ENCODE results near the gene GNAZ. TPM values are rescaled to one million over a fixed set of nuclear protein-coding genes. Genes with fewer than 3 reads are reported as not detected.

Gene GNAZ
- total RNA-seq, 2 experiments from 2014 or later = 0.35 to 0.37 TPM

- Mint-ChIP-seq H3K9me3 (no peaks in the 10 kb centered on the region), H3K4me1 (peaks cover 40% of the 10 kb centered on the region), H3K4me3 (no peak overlapping the region), H3K36me3 (ENCODE audit: low read depth) (peaks cover 2% of the 10 kb centered on the region), H3K27ac (no peak overlapping the region), H3K27me3 (peaks cover 4% of the 10 kb centered on the region)
- CTCF ChIA-PET = interaction anchor here (1.2 to 1.9 kb wide), 2 partner anchors 11 to 23 kb away, joined by 3 to 5 read pairs; no protein-coding TSS in a partner anchor
- no peak for DNase-seq
- POLR2A ChIA-PET = no interaction called here
Measured at GRCh38 chr22:23145878-23146470, 75.7 kb downstream of the GNAZ start.

DNA sequence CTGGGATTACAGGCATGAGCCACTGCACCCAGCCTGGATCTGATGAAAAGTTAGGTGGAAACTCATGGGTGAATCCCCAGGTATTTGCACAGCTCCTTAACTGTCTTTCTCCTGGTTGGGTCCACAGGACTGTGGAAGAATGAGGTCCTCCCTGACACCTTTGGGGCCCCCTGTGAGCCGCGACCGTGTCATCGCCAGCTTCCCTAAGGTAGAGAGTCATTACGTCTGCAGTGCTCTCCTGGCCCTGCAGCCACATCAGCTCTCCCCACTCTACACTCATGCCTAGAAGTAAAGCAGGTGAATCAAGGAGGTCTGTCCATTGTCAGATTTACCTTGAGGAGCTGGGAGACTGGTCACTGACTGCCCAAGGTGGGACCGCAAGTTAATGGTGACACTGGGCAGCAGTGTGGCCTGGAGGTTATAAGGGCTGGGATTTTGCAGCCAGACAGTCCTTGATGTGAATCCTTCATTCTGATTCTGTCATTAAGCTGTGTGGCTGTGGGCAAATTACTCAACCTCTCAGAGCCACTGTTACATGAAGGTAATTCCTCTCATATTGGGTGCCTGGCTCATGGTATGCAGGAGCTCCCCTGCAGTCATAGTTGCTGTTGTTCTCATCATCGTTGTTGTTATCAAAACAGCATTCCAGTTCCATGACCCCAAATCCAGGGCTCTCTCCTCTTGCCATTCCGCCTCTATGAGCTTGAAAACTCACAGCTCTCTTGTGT lies 76.3 kb downstream of the GNAZ start:
- H3K4me1 Mint-ChIP-seq = peaks cover 35% of the 10 kb centered on the region
- DNase-seq = no peak
- POLR2A ChIA-PET = interaction anchor here (0.6 kb wide), 1 partner anchor 264 kb away, joined by 5 read pairs; no protein-coding TSS in a partner anchor
- H3K27me3 Mint-ChIP-seq = peaks cover 4% of the 10 kb centered on the region
- no peak overlapping the region for H3K4me3 Mint-ChIP-seq
- CTCF ChIA-PET = interaction anchor here (1.9 kb wide), 1 partner anchor 10 kb away, joined by 5 read pairs; no protein-coding TSS in a partner anchor
- H3K36me3 Mint-ChIP-seq (ENCODE audit: low read depth) = peaks cover 2% of the 10 kb centered on the region
- H3K9me3 Mint-ChIP-seq = no peaks in the 10 kb centered on the region
- H3K27ac Mint-ChIP-seq = no peak overlapping the region

DNA sequence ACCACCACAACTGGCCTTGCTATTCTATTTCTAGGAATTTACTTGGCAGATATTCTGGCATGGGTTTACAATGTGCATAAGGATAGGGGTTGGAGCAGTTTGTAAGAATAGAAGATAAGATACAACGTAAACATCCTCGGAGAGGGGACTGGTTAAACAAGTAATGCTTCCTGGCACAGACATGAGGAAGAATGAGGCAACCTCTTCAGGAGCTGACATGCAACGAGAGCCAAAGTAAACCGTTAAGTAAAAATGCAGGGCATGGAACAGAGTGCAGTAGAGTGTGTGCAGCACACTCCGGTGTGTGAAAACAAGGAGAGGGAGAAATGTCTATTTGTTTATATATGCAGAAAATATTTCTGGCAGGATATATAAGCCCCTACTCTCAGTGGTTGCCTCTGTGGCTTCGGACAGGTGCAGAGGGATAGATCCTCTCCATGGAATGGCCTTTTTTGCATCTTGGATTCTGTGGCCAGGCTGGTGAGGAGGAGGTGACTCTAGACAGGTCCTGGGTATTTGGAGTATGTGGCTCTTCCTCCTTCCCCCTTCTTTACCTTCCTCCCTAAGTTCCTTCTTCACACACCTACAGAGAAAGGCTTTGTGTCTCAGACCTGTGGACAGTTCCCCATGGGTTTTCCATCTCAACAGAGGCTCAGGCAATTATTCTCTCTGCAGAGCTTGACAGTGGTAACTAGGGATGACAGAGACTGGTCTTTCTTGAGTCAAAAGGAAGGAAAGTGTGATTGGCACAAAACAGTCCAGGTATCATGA lies 77.5 kb downstream of the GNAZ start:
- H3K9me3 Mint-ChIP-seq = no peaks in the 10 kb centered on the region
- peaks cover 4% of the 10 kb centered on the region for H3K27me3 Mint-ChIP-seq
- H3K36me3 Mint-ChIP-seq (ENCODE audit: low read depth) = peaks cover 2% of the 10 kb centered on the region
- H3K4me3 Mint-ChIP-seq = no peak overlapping the region
- ChIA-PET CTCF (interaction anchor here (1.2 kb wide), 1 partner anchor 26 kb away, joined by 3 read pairs; no protein-coding TSS in a partner anchor), POLR2A (no interaction called here)
- H3K27ac Mint-ChIP-seq = no peak overlapping the region
- H3K4me1 Mint-ChIP-seq = peaks cover 26% of the 10 kb centered on the region
- no peak for DNase-seq

GRCh38 chr22:23149743-23150238 lies 79.5 kb downstream of the GNAZ start:
- H3K27me3 Mint-ChIP-seq = peaks cover 3% of the 10 kb centered on the region
- H3K4me3 Mint-ChIP-seq = no peak overlapping the region
- CTCF ChIA-PET = interaction anchor here (0.7 kb wide), 1 partner anchor 8 kb away, joined by 3 read pairs; no protein-coding TSS in a partner anchor
- no peak overlapping the region for H3K27ac Mint-ChIP-seq
- H3K9me3 Mint-ChIP-seq = no peaks in the 10 kb centered on the region
- H3K4me1 Mint-ChIP-seq = peaks cover 24% of the 10 kb centered on the region
- no peak for DNase-seq
- POLR2A ChIA-PET = no interaction called here
- H3K36me3 Mint-ChIP-seq (ENCODE audit: low read depth) = no peaks in the 10 kb centered on the region

DNA sequence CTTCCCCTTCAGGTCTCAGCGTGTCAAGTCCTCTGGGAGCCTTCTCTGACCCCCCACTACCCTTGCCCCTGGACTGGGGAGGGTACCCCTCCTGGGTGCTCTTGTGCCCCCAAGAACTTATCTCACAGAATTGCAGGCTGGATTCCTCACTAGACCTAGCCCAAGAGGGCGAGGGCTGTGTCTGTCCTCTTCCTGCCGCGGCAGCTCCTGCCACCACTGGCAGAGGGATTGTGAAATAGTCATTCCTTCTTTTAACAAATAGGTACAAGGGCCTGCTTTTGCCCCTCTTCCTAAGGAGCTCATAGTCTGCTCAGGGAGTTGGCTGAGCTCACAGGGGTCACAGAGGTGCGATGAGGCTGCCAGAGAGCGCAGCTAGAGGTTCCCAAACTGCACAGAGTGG lies 80.4 kb downstream of the GNAZ start:
- Mint-ChIP-seq H3K4me3 (no peak overlapping the region), H3K36me3 (ENCODE audit: low read depth) (no peaks in the 10 kb centered on the region), H3K4me1 (peaks cover 16% of the 10 kb centered on the region), H3K27me3 (peaks cover 3% of the 10 kb centered on the region), H3K27ac (no peak overlapping the region), H3K9me3 (no peaks in the 10 kb centered on the region)
- ChIA-PET CTCF (interaction anchor here (0.7 kb wide), 1 partner anchor 9 kb away, joined by 3 read pairs; no protein-coding TSS in a partner anchor), POLR2A (no interaction called here)
- DNase-seq = no peak

GRCh38 chr22:23151827-23152226 lies 81.5 kb downstream of the GNAZ start:
- H3K27ac Mint-ChIP-seq = no peak overlapping the region
- H3K27me3 Mint-ChIP-seq = peaks cover 3% of the 10 kb centered on the region
- H3K4me3 Mint-ChIP-seq = no peak overlapping the region
- ChIA-PET CTCF (no interaction called here), POLR2A (no interaction called here)
- peaks cover 16% of the 10 kb centered on the region for H3K4me1 Mint-ChIP-seq
- no peaks in the 10 kb centered on the region for H3K36me3 Mint-ChIP-seq (ENCODE audit: low read depth)
- H3K9me3 Mint-ChIP-seq = no peaks in the 10 kb centered on the region
- DNase-seq = no peak

GRCh38 chr22:23152238-23153114 lies 82.2 kb downstream of the GNAZ start:
- peak overlapping the region; percentile 86 for H3K27ac Mint-ChIP-seq
- CTCF ChIA-PET = interaction anchor here (0.6 to 1.4 kb wide), 2 partner anchors 8 to 619 kb away, joined by 3 to 5 read pairs; no protein-coding TSS in a partner anchor
- H3K36me3 Mint-ChIP-seq (ENCODE audit: low read depth) = no peaks in the 10 kb centered on the region
- H3K9me3 Mint-ChIP-seq = no peaks in the 10 kb centered on the region
- peaks cover 3% of the 10 kb centered on the region for H3K27me3 Mint-ChIP-seq
- no peak for DNase-seq
- no peak overlapping the region for H3K4me3 Mint-ChIP-seq
- POLR2A ChIA-PET = no interaction called here
- peaks cover 16% of the 10 kb centered on the region for H3K4me1 Mint-ChIP-seq

DNA sequence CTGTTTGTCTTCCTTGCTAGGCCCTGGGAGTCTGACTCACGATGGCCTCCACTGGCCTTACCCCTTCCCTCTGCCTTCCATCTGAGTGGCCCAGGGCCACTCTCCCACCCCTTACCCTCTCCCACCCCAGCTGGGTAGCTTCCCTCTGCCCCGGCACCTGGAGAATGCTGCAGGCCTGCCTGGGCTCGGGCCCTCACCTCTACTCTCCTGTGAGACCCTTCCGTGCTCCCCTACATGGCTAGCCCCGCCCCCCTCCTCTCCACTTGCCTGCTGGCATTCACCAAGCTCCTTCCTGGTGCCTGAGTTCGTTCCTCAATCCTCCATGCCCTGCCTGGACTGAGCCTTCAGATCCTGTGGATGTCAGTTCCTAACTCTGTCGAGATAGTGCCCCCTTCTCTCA lies 83.7 kb downstream of the GNAZ start:
- ChIA-PET CTCF (interaction anchor here (1.1 kb wide), 1 partner anchor 17 kb away, joined by 3 read pairs; no protein-coding TSS in a partner anchor), POLR2A (no interaction called here)
- Mint-ChIP-seq H3K27ac (no peak overlapping the region), H3K36me3 (ENCODE audit: low read depth) (no peaks in the 10 kb centered on the region), H3K9me3 (no peaks in the 10 kb centered on the region), H3K4me1 (peaks cover 16% of the 10 kb centered on the region), H3K4me3 (no peak overlapping the region), H3K27me3 (no peaks in the 10 kb centered on the region)
- DNase-seq = no peak

DNA sequence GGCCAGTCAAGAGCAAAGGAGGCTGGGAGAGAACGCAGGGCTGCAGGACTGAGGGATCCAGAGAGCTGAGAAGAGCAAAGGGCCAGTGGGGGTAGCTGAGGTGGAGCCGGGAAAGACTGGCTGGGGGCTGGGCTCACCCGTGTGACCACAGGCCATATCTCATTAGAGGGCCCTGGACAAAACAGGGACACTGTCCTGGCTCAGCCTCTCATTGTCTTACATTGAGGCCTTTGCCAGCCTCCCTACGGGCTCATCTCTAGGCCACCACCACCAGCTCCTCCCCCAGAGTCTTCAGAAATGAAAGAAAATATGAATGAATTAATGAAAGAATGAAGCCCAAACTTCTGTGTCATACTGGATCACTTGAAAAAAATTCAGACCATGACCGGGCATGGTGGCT lies 84.1 kb downstream of the GNAZ start:
- ChIA-PET CTCF (no interaction called here), POLR2A (no interaction called here)
- Mint-ChIP-seq H3K9me3 (no peaks in the 10 kb centered on the region), H3K27me3 (no peaks in the 10 kb centered on the region), H3K36me3 (ENCODE audit: low read depth) (no peaks in the 10 kb centered on the region), H3K4me3 (no peak overlapping the region), H3K27ac (no peak overlapping the region), H3K4me1 (peaks cover 16% of the 10 kb centered on the region)
- no peak for DNase-seq

- Mint-ChIP-seq H3K36me3 (ENCODE audit: low read depth) (no peaks in the 10 kb centered on the region), H3K27me3 (no peaks in the 10 kb centered on the region), H3K4me3 (no peak overlapping the region), H3K4me1 (peaks cover 16% of the 10 kb centered on the region), H3K9me3 (no peaks in the 10 kb centered on the region), H3K27ac (no peak overlapping the region)
- POLR2A ChIA-PET = no interaction called here
- no peak for DNase-seq
- CTCF ChIA-PET = interaction anchor here (0.7 kb wide), 1 partner anchor 9 kb away, joined by 3 read pairs; no protein-coding TSS in a partner anchor
Measured at GRCh38 chr22:23155143-23155542, 84.8 kb downstream of the GNAZ start.

DNA sequence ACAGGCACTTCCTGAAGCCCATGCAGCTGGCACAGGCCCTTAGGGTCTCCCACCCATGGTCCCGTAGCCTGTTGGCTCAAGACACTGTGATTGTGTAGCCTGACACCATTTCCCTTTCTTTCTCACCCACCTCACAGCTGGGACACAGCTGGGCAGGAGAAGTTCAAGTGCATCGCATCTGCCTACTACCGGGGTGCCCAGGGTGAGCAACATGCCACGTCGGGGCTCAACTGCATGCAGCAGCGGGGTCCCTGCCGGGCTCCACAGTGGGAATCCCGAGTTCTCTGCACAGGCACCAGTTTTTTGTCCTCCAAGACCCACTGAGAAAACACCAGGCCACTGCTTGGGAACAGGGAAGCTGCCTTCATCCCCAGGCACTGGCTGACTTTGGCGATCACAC lies 85.5 kb downstream of the GNAZ start:
- DNase-seq = no peak
- no peaks in the 10 kb centered on the region for H3K27me3 Mint-ChIP-seq
- no peaks in the 10 kb centered on the region for H3K9me3 Mint-ChIP-seq
- no peaks in the 10 kb centered on the region for H3K36me3 Mint-ChIP-seq (ENCODE audit: low read depth)
- CTCF ChIA-PET = interaction anchor here (1.8 kb wide), 1 partner anchor 10 kb away, joined by 5 read pairs; the partner anchor contains the start of gene RAB36
- POLR2A ChIA-PET = no interaction called here
- H3K27ac Mint-ChIP-seq = no peak overlapping the region
- no peak overlapping the region for H3K4me3 Mint-ChIP-seq
- H3K4me1 Mint-ChIP-seq = peaks cover 16% of the 10 kb centered on the region

DNA sequence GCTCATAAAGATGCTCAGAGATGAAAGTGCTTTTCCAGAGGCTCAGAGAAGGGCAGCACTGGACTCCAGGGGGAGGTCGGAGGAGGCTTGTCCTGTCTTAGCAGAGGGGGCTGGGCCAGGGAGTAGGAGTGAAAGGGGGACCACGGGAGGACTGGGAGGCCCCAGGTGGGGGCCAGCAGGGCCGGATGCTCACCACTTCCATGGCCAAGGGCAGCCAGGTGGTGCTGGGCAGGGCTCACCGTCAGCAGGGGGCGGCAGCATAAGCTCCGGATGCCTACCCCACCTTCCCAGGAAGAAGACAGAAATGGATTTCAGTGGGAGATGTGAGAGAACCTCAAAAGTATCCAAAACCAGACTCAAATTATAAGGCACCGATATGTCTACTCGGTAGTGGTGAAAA lies 86.0 kb downstream of the GNAZ start:
- no peak for DNase-seq
- ChIA-PET CTCF (interaction anchor here (1.8 kb wide), 1 partner anchor 10 kb away, joined by 5 read pairs; the partner anchor contains the start of gene RAB36), POLR2A (no interaction called here)
- H3K9me3 Mint-ChIP-seq = no peaks in the 10 kb centered on the region
- no peaks in the 10 kb centered on the region for H3K36me3 Mint-ChIP-seq (ENCODE audit: low read depth)
- peaks cover 16% of the 10 kb centered on the region for H3K4me1 Mint-ChIP-seq
- H3K4me3 Mint-ChIP-seq = no peak overlapping the region
- H3K27me3 Mint-ChIP-seq = no peaks in the 10 kb centered on the region
- peak overlapping the region; percentile 60 for H3K27ac Mint-ChIP-seq
